ENCODE measurements around the gene TMEM212. TPM values are rescaled to one million over a fixed set of nuclear protein-coding genes. Genes with fewer than 3 reads are reported as not detected.

Gene TMEM212
- total RNA-seq, 1 donor from 2014 or later, result not detected

GRCh38 chr3:171895291-171895690 is 52.1 kb downstream of the TMEM212 start:
- H3K4me1 Mint-ChIP-seq (ENCODE audit: low read depth, unreplicated experiment), result peaks cover 2% of the 10 kb centered on the region
- no peak for DNase-seq
- no peak overlapping the region for H3K4me3 Mint-ChIP-seq (ENCODE audit: unreplicated experiment)
- H3K9me3 Mint-ChIP-seq (ENCODE audit: unreplicated experiment), result no peaks in the 10 kb centered on the region
- H3K27me3 Mint-ChIP-seq (ENCODE audit: unreplicated experiment), result no peaks in the 10 kb centered on the region
- H3K36me3 Mint-ChIP-seq (ENCODE audit: unreplicated experiment), result no peaks in the 10 kb centered on the region
- TF ChIP-seq CTCF (IDR thresholded peaks at IDR 0.05; ENCODE audit: partially characterized antibody, unreplicated experiment), result no peak
- no peak overlapping the region for H3K27ac Mint-ChIP-seq (ENCODE audit: unreplicated experiment)

- H3K4me3 Mint-ChIP-seq (ENCODE audit: unreplicated experiment), result no peak overlapping the region
- no peaks in the 10 kb centered on the region for H3K9me3 Mint-ChIP-seq (ENCODE audit: unreplicated experiment)
These were observed 52.8 kb downstream of the TMEM212 start for GRCh38 chr3:171895900-171896299.

GRCh38 chr3:171896316-171896715 is 53.2 kb downstream of the TMEM212 start:
- no peaks in the 10 kb centered on the region for H3K36me3 Mint-ChIP-seq (ENCODE audit: unreplicated experiment)
- H3K9me3 Mint-ChIP-seq (ENCODE audit: unreplicated experiment), result no peaks in the 10 kb centered on the region
- TF ChIP-seq CTCF (IDR thresholded peaks at IDR 0.05; ENCODE audit: partially characterized antibody, unreplicated experiment), result no peak
- H3K27ac Mint-ChIP-seq (ENCODE audit: unreplicated experiment), result no peak overlapping the region
- H3K4me3 Mint-ChIP-seq (ENCODE audit: unreplicated experiment), result no peak overlapping the region
- H3K4me1 Mint-ChIP-seq (ENCODE audit: low read depth, unreplicated experiment), result peaks cover 2% of the 10 kb centered on the region
- no peak for DNase-seq
- H3K27me3 Mint-ChIP-seq (ENCODE audit: unreplicated experiment), result no peaks in the 10 kb centered on the region

More at GRCh38 chr3:171895900-171896299, 52.8 kb downstream of the TMEM212 start:
- Mint-ChIP-seq H3K27me3 (ENCODE audit: unreplicated experiment) (no peaks in the 10 kb centered on the region), H3K27ac (ENCODE audit: unreplicated experiment) (no peak overlapping the region), H3K4me1 (ENCODE audit: low read depth, unreplicated experiment) (peaks cover 2% of the 10 kb centered on the region), H3K36me3 (ENCODE audit: unreplicated experiment) (no peaks in the 10 kb centered on the region)
- no peak for TF ChIP-seq CTCF (IDR thresholded peaks at IDR 0.05; ENCODE audit: partially characterized antibody, unreplicated experiment)
- DNase-seq, result no peak

GRCh38 chr3:171898192-171898591 is 55.0 kb downstream of the TMEM212 start:
- H3K4me1 Mint-ChIP-seq (ENCODE audit: low read depth, unreplicated experiment), result peaks cover 2% of the 10 kb centered on the region
- H3K4me3 Mint-ChIP-seq (ENCODE audit: unreplicated experiment), result no peak overlapping the region
- no peak for DNase-seq
- H3K36me3 Mint-ChIP-seq (ENCODE audit: unreplicated experiment), result no peaks in the 10 kb centered on the region
- no peak overlapping the region for H3K27ac Mint-ChIP-seq (ENCODE audit: unreplicated experiment)
- no peak for TF ChIP-seq CTCF (IDR thresholded peaks at IDR 0.05; ENCODE audit: partially characterized antibody, unreplicated experiment)
- H3K27me3 Mint-ChIP-seq (ENCODE audit: unreplicated experiment), result no peaks in the 10 kb centered on the region
- H3K9me3 Mint-ChIP-seq (ENCODE audit: unreplicated experiment), result no peaks in the 10 kb centered on the region

- no peak overlapping the region for H3K27ac Mint-ChIP-seq (ENCODE audit: unreplicated experiment)
- DNase-seq, result no peak
- H3K36me3 Mint-ChIP-seq (ENCODE audit: unreplicated experiment), result no peaks in the 10 kb centered on the region
- peaks cover under 1% of the 10 kb centered on the region for H3K4me1 Mint-ChIP-seq (ENCODE audit: low read depth, unreplicated experiment)
- TF ChIP-seq CTCF (IDR thresholded peaks at IDR 0.05; ENCODE audit: partially characterized antibody, unreplicated experiment), result no peak
- no peak overlapping the region for H3K4me3 Mint-ChIP-seq (ENCODE audit: unreplicated experiment)
- H3K9me3 Mint-ChIP-seq (ENCODE audit: unreplicated experiment), result no peaks in the 10 kb centered on the region
- H3K27me3 Mint-ChIP-seq (ENCODE audit: unreplicated experiment), result no peaks in the 10 kb centered on the region
These were observed 57.3 kb downstream of the TMEM212 start for GRCh38 chr3:171900446-171900845.

All from glutamatergic neuron (in vitro differentiated cells).